Fibroblast of pulmonary artery (primary cell): ENCODE measurements around the gene BICC1.

Experiments
- DNase-seq: peaks from one replicate; pipeline ENCODE4 v3.0.0-alpha.2; 2010; ENCODE audit warnings: low read depth
- H3K4me3 ChIP-seq: replicated peaks from 2 replicates; pipeline ENCODE4 v1.5.1; 2011; ENCODE audit warnings: low read depth, mild to moderate bottlenecking, control low read depth, low read length, moderate library complexity
- TF ChIP-seq, protein P1 (sequence below): IDR thresholded peaks from 2 replicates; pipeline ENCODE4 v1.5.1; 2011; ENCODE audit warnings: mild to moderate bottlenecking, control low read depth, low read length, inconsistent platforms; ENCODE audit errors: missing control alignments

The BICC1 gene

DNA sequence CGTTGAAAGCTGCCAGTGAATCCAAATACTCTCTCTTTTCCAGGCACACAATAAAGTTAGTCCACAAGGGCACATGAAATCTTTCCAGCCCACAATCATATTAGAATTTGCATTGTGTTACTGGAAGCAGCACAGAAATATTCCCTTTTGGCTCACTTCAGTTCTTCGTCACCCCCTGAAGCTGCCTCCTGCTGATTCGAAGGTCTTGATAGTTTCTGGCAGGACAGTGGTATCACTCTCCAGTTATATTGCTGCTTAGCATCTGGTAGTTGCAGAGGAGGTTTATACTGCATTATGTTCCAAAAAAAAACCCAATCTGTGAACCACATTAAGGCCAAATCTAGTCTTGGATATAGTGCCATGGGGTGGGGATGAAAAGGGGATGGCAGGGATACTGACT is 253.2 kb downstream of the BICC1 start:
- H3K4me3 ChIP-seq = no peak overlapping the region
- TF ChIP-seq, protein P1, sequence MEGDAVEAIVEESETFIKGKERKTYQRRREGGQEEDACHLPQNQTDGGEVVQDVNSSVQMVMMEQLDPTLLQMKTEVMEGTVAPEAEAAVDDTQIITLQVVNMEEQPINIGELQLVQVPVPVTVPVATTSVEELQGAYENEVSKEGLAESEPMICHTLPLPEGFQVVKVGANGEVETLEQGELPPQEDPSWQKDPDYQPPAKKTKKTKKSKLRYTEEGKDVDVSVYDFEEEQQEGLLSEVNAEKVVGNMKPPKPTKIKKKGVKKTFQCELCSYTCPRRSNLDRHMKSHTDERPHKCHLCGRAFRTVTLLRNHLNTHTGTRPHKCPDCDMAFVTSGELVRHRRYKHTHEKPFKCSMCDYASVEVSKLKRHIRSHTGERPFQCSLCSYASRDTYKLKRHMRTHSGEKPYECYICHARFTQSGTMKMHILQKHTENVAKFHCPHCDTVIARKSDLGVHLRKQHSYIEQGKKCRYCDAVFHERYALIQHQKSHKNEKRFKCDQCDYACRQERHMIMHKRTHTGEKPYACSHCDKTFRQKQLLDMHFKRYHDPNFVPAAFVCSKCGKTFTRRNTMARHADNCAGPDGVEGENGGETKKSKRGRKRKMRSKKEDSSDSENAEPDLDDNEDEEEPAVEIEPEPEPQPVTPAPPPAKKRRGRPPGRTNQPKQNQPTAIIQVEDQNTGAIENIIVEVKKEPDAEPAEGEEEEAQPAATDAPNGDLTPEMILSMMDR = no peak
- DNase-seq = no peak

DNA sequence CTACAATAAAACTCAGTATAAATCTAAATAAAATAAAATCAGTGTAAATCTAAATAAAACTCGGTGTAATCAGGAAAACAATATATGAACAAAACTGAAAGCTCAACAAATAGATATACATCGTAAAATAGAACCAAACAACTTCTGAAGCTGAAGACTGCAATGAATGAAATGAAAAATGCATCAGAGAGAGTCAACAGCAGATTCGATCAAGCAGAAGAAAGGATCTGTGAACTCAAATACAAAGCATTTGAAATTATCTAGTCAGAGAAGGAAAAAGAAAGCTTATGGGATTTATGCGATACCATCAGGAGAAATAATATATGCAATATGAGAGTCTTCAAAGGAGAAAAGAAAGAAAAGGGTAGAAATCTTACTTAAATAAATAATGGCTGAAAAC is 255.0 kb downstream of the BICC1 start:
- no peak for DNase-seq
- no peak overlapping the region for H3K4me3 ChIP-seq
- TF ChIP-seq, protein P1 = no peak

DNA sequence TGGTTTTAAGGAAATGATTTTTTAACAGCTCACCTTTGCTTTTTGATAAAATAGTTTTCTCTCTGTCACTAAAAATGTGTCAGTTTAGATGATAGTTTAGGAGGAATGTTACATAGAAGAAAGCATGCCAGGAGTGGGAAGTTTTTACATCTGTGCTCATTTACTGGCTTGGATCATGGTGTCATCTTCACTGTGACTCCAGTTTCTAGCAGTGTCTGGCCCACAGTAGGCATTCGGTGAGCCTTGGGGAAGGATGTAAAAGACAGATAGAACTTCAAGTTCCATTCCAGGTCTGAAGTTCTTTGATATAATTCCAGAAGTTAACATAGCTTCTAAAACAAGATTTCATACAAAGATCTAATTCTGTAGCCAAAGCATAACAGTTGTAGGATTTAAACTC is 259.2 kb downstream of the BICC1 start:
- TF ChIP-seq, protein P1 = no peak
- no peak for DNase-seq
- H3K4me3 ChIP-seq = no peak overlapping the region

DNA sequence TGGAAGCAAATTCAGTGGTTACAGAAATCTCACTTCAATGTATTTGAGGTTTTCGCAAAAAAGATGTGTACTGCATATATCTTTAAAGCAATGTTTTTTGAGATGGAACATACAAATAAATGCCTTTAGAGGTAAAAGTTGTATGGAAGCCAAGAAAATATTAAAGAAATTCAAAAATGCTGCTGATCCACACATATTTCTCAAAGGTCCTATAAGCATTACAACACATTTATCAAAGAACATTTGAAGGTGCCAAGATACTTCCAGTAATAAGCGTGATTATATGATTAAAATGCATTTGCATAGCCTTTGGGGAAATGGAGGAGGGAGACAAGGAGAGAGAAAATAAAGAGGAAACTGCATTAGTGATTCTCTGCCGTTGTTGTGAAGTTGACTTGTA is 260.1 kb downstream of the BICC1 start:
- DNase-seq = no peak
- H3K4me3 ChIP-seq = no peak overlapping the region
- TF ChIP-seq, protein P1 = no peak

DNA sequence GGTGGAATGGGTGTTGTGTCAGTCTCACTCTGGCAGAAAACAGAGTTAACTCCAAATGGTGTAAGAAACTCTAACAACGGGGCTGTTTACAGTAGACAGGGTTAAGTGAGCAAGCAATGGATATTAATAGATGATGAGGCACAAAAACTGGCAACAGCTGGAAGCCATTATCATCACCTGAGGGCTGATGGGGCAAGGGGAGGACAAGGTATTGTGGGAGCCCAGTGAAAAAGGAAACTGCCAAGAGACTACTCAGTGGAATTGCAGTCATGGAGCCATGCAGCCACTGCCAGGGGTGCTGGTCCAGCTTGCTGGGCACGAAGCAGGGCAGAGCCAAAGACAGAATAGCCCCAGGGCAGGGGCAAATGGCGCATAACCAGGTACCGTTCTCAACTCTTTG is 260.7 kb downstream of the BICC1 start:
- DNase-seq = no peak
- TF ChIP-seq, protein P1 = no peak
- no peak overlapping the region for H3K4me3 ChIP-seq

DNA sequence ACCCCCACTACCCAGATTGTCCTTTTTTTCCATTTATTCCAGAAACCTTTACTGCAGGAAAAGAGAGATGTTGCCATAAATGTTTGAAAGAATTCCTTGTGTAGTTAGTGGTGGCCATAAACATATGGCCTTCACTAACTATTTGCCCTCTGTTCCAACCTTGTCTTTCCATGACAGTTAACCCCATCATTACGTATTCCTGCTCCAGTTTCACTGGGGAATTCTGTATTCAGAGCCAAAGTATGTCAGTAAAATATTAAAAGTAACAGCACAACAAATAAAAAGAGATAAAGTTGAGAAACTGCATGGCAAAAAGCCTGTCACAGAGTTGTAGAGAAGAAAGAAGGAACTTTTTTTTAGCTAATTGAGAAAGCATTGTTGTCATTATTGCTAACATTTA is 261.3 kb downstream of the BICC1 start:
- TF ChIP-seq, protein P1 = no peak
- peak; percentile 41 for DNase-seq
- no peak overlapping the region for H3K4me3 ChIP-seq

DNA sequence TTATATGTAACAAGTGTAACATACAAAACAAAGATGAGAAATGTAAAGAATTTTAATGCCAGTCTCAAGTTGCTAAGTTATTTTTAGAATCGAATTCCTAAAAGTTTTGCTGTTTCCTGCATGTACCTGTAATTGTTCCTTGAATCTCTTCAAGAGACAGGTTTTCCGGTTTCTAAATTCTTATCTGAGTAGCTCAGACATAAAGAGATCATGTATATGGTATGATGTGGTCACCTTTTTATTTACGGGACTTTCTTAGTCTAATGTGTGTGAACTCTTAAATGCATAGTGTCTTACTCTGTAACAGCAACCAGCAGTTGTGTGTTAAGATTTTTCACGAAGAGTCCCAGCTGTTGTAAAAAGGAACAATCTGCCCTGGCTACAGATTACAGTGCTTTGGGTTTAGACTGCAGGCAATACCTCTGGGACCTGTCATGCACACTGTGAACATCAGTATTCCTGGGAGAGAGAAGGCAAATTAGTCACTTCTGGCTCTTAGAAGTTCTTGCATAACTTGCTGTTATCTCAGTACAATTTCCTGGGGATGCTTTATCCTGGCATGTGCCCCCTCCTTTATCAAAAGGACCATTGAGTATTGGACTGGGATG is 263.4 kb downstream of the BICC1 start:
- peak; percentile 90 for DNase-seq
- no peak overlapping the region for H3K4me3 ChIP-seq
- TF ChIP-seq, protein P1 = no peak
